Uterus (tissue), 2 donors: ENCODE data around the gene USP4.
"Not testable (repeated sequence)": the region's sequence is repeated elsewhere in the genome, so short reads cannot be mapped to it uniquely, and the experiment has no call there.

Experiments used
- POLR2A ChIP-seq, 2 donors: fragments of 450-650 bp; IDR thresholded peaks; one replicate each; pipeline ENCODE4 v1.6.1; 2016; ENCODE audit warnings: antibody characterized with exemption in 2 of 2, mild to moderate bottlenecking in 1 of 2, moderate library complexity in 1 of 2
- TF ChIP-seq, protein P1 (sequence below), 4 experiments: fragments of 200-600 bp in 2 of 4; fragments of 450-650 bp in 2 of 4; sonication (generic) in 2 of 4; IDR thresholded peaks; one replicate each; pipeline ENCODE4 v1.5.1; 2016 to 2019; ENCODE audit warnings: antibody characterized with exemption in 4 of 4, mild to moderate bottlenecking in 2 of 4, moderate library complexity in 1 of 4

DNA sequence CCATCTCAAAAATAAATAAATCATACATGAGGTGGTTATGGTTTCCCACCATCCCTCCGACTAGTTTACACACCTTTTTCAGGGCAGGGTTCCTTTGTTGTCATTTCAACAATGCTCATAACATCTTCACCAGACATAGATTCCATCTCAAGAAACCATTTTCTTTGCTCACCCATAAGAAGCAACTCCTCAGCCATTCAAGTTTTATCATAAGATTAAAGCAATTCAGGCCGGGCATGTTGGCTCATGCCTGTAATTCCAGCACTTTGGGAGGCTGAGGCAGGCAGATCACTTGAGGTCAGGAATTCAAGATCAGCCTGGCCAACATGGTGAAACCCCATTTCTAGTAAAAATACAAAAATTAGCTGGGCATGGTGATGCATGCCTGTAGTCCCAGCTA is 11.5 kb downstream of the USP4 start:
- TF ChIP-seq, protein P1, sequence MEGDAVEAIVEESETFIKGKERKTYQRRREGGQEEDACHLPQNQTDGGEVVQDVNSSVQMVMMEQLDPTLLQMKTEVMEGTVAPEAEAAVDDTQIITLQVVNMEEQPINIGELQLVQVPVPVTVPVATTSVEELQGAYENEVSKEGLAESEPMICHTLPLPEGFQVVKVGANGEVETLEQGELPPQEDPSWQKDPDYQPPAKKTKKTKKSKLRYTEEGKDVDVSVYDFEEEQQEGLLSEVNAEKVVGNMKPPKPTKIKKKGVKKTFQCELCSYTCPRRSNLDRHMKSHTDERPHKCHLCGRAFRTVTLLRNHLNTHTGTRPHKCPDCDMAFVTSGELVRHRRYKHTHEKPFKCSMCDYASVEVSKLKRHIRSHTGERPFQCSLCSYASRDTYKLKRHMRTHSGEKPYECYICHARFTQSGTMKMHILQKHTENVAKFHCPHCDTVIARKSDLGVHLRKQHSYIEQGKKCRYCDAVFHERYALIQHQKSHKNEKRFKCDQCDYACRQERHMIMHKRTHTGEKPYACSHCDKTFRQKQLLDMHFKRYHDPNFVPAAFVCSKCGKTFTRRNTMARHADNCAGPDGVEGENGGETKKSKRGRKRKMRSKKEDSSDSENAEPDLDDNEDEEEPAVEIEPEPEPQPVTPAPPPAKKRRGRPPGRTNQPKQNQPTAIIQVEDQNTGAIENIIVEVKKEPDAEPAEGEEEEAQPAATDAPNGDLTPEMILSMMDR (IDR thresholded peaks at IDR 0.05), result not testable (repeated sequence)
- not testable (repeated sequence) for TF ChIP-seq POLR2A (IDR thresholded peaks at IDR 0.05)
